ENCODE results near the gene FOSB.
"Not testable (repeated sequence)": the region's sequence is repeated elsewhere in the genome, so short reads cannot be mapped to it uniquely, and the experiment has no call there.

The FOSB gene

GRCh38 chr19:45467456-45468158 lies at the start of gene FOSB:
Gene FOSB, plus strand, starts transcription at chr19:45467996. Its CDS starts 591 bp downstream, at chr19:45468587.
- TF ChIP-seq GATA1 (IDR thresholded peaks at IDR 0.05; ENCODE audit: low read depth, low read length) = no peak
- TF ChIP-seq POLR2A (IDR thresholded peaks at IDR 0.05; ENCODE audit: low read length) = peak; percentile 90
- DNase-seq = peak; percentile 95 to 98

- TF ChIP-seq POLR2A (IDR thresholded peaks at IDR 0.05; ENCODE audit: low read length) = no peak
- no peak for TF ChIP-seq GATA1 (IDR thresholded peaks at IDR 0.05; ENCODE audit: low read depth, low read length)
- no peak for DNase-seq
Measured at GRCh38 chr19:45418802-45419201, 49.0 kb upstream of the FOSB start.

- no peak for DNase-seq
- TF ChIP-seq GATA1 (IDR thresholded peaks at IDR 0.05; ENCODE audit: low read depth, low read length) (no peak), POLR2A (IDR thresholded peaks at IDR 0.05; ENCODE audit: low read length) (no peak)
Measured at GRCh38 chr19:45419396-45419795, 48.4 kb upstream of the FOSB start.

GRCh38 chr19:45419895-45420294 lies 47.9 kb upstream of the FOSB start:
- no peak for DNase-seq
- TF ChIP-seq POLR2A (IDR thresholded peaks at IDR 0.05; ENCODE audit: low read length) (no peak), GATA1 (IDR thresholded peaks at IDR 0.05; ENCODE audit: low read depth, low read length) (no peak)

- no peak for DNase-seq
- TF ChIP-seq POLR2A (IDR thresholded peaks at IDR 0.05; ENCODE audit: low read length) = no peak
Measured at GRCh38 chr19:45420356-45420755, 47.4 kb upstream of the FOSB start.

GRCh38 chr19:45420871-45421270 lies 46.9 kb upstream of the FOSB start:
- TF ChIP-seq POLR2A (IDR thresholded peaks at IDR 0.05; ENCODE audit: low read length) = no peak
- TF ChIP-seq GATA1 (IDR thresholded peaks at IDR 0.05; ENCODE audit: low read depth, low read length) = no peak
- DNase-seq = no peak

GRCh38 chr19:45421947-45422498 lies 45.8 kb upstream of the FOSB start:
- no peak for TF ChIP-seq POLR2A (IDR thresholded peaks at IDR 0.05; ENCODE audit: low read length)
- no peak for TF ChIP-seq GATA1 (IDR thresholded peaks at IDR 0.05; ENCODE audit: low read depth, low read length)
- DNase-seq = no peak

GRCh38 chr19:45423033-45423588 lies 44.7 kb upstream of the FOSB start:
- no peak for DNase-seq
- TF ChIP-seq GATA1 (IDR thresholded peaks at IDR 0.05; ENCODE audit: low read depth, low read length) (no peak), POLR2A (IDR thresholded peaks at IDR 0.05; ENCODE audit: low read length) (no peak)

- no peak for TF ChIP-seq GATA1 (IDR thresholded peaks at IDR 0.05; ENCODE audit: low read depth, low read length)
- TF ChIP-seq POLR2A (IDR thresholded peaks at IDR 0.05; ENCODE audit: low read length) = peak; percentile 95
- DNase-seq = peak; percentile 96 to 97
Measured at GRCh38 chr19:45423589-45424190, 44.1 kb upstream of the FOSB start, which contains the start of gene ERCC1. Gene ERCC1, minus strand, starts transcription at chr19:45423917. Its CDS starts 543 bp downstream, at chr19:45423374.

- DNase-seq = peak; percentile 59 to 74
Measured at GRCh38 chr19:45424191-45425058, 43.4 kb upstream of the FOSB start.

GRCh38 chr19:45428384-45429231 lies 39.2 kb upstream of the FOSB start:
- DNase-seq = peak; percentile 45 to 51
- no peak for TF ChIP-seq POLR2A (IDR thresholded peaks at IDR 0.05; ENCODE audit: low read length)
- no peak for TF ChIP-seq GATA1 (IDR thresholded peaks at IDR 0.05; ENCODE audit: low read depth, low read length)

More at GRCh38 chr19:45424191-45425058, 43.4 kb upstream of the FOSB start:
- TF ChIP-seq GATA1 (IDR thresholded peaks at IDR 0.05; ENCODE audit: low read depth, low read length) = no peak
- peak; percentile 36 for TF ChIP-seq POLR2A (IDR thresholded peaks at IDR 0.05; ENCODE audit: low read length)

- not testable (repeated sequence) for DNase-seq
Measured at GRCh38 chr19:45429896-45430295, 37.9 kb upstream of the FOSB start.

- DNase-seq = peak; percentile 22 to 25
Measured at GRCh38 chr19:45431008-45431407, 36.8 kb upstream of the FOSB start.

- not testable (repeated sequence) for DNase-seq
Measured at GRCh38 chr19:45432543-45432942, 35.3 kb upstream of the FOSB start.
